ENCODE measurements around the gene GPR25.

GPR25 gene

GRCh38 chr1:200873671-200874397, 1.1 kb downstream of the GPR25 start:
- no peak for DNase-seq

DNA sequence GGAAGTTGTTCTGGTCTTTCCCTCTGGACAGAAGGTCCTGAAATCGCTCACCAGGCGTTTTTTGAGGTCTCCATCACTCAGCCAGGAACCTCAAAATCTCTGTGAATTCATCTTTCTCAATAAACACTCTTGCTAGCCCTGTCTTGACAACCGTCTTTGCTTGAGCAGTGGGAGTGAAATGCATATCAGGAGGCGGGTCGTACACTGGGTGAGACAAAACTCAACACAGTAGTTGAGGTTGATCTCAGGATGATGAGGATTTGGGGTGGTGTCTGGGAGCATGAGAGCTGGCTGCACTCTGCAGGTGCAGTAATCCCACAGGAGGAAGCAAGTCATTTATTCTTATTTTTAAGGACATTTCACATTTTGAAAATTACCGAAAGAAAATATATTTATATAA, 1.9 kb downstream of the GPR25 start:
- DNase-seq = no peak

- no peak for DNase-seq
Observed at GRCh38 chr1:200875416-200875815, 2.6 kb downstream of the GPR25 start.

DNA sequence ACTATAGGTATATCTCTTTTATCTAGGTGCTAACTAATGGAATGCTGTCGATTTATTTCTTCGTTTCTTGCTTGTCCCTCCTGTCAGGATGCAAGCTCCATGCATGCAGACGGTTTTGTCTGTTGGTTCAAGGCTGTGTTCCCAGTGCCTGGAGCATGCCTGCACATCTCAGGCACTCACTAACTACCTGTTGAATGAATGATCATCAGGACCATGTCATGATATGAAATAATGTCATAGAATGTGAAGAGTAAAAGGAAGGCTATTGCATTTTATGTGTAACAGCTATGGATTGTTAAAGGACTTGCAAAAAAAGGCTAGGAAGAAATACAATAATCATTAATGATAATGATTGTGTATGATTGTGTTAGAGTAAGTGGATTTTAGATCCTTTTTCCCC, 4.2 kb downstream of the GPR25 start:
- DNase-seq = no peak

- no peak for DNase-seq
Observed at GRCh38 chr1:200877839-200878551, 5.2 kb downstream of the GPR25 start.

GRCh38 chr1:200880212-200880611, 7.4 kb downstream of the GPR25 start:
- DNase-seq = no peak

- no peak for DNase-seq
Observed at GRCh38 chr1:200883118-200883517, 10.3 kb downstream of the GPR25 start.

DNA sequence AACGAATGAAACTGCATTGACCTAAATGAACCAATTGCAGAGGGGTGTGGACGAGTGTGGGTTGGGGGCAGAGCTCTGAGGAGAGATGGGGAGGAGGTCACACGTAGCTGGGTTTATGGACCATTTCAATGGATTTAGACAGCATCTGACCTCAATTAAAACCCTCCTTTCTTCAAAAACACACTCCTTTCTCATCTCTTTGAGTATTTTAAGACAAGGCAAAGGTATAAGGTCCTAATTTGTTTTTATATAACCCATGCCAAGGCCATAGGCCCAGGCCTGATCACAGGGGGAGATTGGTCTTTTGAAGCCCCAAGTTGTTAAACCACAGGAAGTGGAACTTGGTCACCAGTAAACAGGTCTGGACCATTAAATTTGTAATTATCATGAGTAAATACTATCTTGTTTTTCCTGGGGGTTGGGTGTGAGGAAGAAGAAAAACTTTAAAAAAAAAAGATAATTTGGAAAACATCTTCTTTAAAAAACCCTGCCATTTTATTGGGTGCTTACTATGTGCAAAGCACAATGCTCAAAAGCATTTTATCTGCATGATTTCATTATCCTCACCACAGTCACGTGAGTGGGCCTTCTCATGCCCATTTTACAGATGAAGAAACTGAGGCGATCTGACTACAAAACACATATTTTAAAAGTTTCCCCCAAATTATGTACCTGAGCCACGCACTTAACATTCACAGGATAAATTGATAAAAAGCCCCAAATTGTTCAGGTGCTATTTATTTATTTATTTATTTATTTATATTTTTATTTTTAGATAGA, 13.0 kb downstream of the GPR25 start:
- DNase-seq = no peak

DNA sequence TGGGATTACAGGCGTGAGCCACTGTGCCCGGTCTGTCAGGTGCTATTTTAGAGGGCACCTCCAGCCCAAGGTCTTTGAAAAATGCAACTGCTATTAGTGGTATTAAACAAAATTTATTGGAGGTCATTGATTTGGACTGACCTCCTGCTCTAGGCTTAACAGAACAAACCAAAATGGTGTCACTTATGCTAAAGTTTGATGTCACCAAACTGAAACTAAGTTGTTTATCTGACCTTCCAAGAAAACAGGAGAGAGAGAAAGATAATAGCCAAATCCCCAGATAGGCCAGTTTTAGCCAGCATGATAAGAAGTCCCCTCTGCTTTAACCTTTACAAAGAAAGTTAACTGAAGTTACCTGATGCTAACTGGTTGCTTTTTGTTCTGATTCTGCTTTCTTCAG, 13.8 kb downstream of the GPR25 start:
- no peak for DNase-seq

DNA sequence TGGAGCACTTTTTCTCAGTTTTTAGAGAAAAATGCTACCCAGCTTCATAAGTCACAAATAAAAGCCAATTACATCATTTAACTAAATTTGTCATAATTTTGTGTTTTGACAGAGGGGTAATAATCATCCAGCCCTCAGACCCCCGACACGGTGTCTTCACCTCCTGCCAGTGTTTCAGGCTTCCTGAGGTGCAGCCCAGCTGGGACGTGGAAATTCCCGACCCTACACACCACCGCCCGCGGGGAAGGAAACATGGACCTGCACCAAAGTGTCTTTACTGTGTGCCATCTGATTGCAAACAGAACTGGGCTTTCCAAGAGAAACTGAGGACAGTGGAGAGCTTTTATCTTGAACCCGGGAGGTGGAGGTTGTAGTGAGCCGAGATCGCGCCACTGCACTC, 14.3 kb downstream of the GPR25 start:
- DNase-seq = no peak

DNA sequence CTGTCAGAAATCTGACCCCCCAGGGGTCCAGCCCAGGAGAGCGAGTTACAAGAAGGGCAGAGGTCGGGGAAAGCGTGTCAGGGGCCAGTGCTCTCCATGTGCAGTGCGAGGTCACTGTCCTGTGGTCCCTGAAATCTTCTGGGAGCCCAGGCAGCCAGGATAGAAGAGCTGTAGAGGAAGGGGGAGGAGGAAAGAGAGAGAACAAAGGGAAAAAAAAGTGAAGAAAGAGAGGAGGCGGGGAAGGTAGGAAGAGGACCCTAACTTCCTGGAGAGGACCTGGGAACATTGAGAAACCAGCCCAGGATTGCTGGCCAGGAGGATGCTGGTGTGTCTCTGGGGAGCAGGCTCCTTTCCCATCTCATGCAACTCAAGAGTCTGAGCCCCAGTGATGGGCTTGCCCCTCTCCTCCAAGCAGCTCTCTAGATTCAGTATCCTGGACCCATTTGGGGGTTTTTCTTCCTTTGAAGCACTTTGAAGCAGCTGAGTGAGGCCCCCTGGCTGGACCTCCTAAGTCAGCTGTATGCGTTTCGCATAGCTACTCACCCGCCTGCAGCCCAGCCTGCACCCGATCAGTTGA, 15.1 kb downstream of the GPR25 start:
- DNase-seq = no peak

DNA sequence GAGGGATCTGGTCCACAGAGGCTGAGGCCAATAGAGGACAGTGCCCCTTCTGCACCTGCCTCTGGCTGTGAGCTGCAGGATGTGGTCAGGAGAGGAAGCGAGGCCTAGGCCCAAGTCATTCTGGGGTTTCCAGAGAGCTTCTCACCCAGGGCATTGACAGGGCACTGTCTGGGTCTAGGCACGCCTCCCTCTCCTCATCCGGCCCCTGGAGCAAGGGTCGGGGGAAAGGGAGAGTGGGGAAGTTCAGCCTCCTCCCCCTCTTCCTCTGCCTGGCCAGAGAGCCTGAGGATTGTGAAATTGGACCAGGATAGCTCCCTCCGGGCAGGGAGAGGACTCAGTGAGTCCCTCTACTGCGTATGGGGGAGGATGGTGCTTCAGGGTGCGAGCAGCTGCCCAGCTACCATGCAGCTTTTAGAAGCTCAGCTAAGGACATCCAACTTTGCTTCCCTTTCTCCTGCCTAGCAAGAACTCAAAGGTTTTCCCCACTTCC, 15.6 kb downstream of the GPR25 start:
- DNase-seq = no peak

DNA sequence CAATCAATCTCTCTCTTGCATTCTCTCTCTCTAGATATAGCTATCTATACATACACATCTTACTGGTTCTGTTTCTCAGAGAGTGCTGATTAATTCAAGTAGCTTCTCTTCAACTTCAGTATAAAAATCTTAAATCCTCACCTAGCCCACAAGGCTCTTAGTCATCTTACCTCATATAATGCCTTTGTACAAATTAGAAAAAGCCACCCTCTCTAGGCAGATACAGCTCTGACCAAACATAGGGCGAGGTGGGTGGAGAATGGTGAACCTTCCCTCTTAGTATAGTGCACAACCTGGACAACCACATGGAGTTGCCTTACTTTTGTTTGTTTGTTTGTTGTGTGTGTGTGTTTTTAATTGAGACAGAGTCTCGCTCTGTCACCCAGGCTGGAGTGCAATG, 16.8 kb downstream of the GPR25 start:
- no peak for DNase-seq

- no peak for DNase-seq
Observed at GRCh38 chr1:200890027-200890426, 17.2 kb downstream of the GPR25 start.

DNA sequence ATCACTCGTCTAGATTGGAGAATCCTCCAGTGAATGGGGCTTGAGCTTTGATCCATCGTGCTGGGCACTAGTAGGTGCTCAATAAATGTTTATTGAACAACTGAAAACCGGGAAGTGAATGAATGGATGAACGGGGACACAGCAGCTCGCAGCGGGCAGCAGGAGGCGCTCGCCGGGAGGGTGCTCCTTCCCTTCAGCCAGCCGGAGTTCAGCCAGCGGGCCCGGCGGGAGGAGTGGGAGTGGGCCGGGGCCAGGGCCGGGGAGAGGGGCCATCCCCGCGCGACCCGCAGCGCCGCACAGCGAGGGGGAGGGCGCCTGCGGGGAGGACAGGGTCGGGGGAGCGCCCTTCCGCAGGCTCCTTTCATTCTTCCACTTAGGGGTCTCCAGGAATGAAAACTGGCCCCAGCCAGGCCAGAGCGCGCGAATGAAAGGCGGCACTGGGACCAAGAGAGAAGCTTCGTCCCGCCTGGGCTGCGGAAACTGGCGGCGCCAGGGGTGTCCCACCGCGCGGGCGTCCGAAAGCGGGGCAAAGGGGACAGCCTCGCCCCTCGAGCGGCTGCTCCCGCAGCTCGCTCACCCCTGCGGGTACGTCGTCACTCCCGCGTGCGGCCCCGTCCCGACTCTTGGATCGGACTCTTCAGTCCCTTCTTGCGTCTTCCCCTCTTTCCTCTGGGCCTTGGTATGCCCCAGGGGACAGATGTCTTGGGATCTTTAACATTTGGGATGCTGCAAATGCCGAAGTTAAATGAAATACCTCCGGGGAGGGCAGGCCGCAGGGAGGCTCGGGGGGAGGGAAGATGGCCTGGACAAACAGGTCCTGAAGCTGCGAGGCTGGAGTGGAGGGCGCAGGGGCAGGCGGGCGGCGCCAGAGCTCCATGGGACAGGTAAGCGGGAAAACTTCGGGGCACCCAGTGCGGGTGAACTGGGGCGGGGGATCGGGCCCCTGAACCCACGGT, 18.3 kb downstream of the GPR25 start:
- no peak for DNase-seq

- DNase-seq = no peak
Observed at GRCh38 chr1:200891774-200892157, 19.0 kb downstream of the GPR25 start.

DNA sequence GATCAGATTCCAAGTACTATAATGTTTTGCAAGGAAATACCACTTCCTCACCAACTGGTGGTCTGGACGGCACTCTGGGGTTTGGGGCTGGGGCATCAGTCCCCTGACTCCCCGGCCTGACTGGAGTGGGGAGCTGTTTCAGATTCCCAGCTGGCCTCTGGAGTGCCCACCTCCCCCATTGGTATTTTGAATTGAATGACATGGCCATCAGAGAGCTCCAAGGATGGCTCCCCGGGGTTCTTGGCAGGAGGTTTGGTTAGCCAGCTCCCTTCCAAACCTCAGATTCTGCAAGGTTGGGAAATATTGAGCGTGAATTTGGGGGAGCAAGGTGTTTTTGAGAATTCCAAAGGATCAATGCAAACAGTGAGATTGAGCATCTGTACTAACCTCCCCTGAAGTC, 19.8 kb downstream of the GPR25 start:
- DNase-seq = no peak

- DNase-seq = no peak
Observed at GRCh38 chr1:200892958-200893357, 20.2 kb downstream of the GPR25 start.

DNA sequence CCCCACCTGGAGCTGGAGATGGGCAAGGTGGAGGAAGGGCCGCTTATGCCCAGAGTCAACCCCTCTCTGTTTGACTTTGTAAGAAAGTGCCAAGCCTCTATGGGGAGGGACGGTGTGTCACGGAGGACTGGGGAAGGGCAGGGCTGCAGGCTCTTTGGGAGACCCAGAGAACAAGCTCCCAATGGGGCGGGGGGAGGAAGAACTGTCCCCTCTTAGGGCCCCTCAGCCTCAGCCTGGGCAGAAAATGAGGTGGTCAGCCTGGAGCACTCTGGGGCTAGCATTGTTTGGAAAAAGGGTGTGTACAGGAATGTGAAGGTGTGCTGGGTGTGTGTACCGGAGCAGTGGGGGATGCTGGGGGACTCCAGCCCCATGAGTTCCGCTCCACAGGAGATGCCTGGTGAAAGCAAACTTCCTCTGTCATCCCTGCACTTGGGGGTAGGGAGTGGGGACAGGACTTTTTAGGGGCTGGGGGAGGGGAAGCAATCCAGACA, 20.7 kb downstream of the GPR25 start:
- no peak for DNase-seq

DNA sequence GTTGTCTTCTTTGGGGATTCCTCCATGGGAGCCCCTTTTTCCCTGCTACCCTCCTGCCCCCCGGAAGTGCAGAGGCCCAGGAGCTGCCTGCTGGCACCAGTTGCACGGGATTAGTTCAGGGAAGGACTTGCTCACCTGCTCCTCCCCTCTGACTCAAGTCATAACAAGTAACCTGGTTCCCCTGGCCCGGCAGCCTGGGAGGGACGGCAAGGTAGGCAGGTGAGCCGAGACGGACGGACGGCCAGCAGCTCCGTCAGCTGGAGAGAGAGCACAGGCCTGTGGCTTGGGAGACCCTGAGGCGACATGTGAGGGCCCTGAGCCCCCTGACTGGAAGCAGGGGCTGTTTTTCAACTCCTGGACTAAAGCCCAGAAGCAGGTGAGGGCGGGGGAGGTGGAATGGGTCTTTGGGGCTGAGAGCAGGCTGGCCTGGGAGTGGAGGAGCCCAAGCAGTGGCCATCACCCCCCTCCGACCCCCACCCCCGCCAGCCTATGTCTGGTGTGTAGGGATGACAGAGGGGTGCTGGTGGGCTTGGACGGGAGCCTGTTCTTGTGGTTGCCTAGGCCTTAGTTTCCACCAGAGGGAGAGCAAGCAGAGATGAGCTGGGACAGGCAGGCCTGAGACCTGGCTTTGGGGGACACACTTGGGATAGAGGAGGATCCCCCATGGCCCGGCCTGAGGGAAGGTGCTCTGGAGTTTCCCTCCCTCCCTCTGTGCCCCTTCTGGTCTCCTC, 22.1 kb downstream of the GPR25 start, which contains the start of gene INAVA:
INAVA (plus strand) TSS at position 189 of the 731 bp plus-strand sequence. CDS start 3,501 bp downstream, outside the sequence.
- DNase-seq = no peak

DNA sequence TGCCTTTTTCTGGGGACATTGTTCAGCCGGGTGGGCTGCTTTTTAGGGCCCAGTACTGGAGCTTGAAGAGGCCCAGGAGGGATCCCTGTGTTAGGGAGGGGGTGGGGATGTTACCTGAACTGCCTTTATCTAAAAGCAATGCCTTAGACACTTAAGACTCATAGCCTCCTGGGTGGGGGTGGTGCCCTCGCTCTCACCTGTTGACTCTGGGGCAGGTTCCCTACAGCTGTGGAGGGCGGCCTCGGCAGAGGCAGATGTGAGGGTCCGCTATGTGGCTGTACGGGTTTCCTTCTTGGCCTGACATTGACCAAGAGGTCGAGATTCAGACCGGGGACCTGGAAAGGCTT, 22.6 kb downstream of the GPR25 start:
- no peak for DNase-seq

Data from NCI-H446 (cell line).